HG02884 (cell line): ENCODE results near the gene TP53AIP1.
A peak's percentile ranks its signal among the peaks of the same experiment; 100 is the strongest.

Source experiments
- ATAC-seq: cut with Tn5 transposase; IDR thresholded peaks from one replicate; pipeline ENCODE4 v1.9.1; 2021; ENCODE audit warnings: mild to moderate bottlenecking, moderate library complexity; ENCODE audit not compliant: unreplicated experiment

TP53AIP1 gene

GRCh38 chr11:128942817-128943427 lies at the start of gene TP53AIP1:
TSS of gene TP53AIP1 (minus strand) at chr11:128942871. CDS start at chr11:128937818, 5,053 bp downstream.
- ATAC-seq, result no peak

DNA sequence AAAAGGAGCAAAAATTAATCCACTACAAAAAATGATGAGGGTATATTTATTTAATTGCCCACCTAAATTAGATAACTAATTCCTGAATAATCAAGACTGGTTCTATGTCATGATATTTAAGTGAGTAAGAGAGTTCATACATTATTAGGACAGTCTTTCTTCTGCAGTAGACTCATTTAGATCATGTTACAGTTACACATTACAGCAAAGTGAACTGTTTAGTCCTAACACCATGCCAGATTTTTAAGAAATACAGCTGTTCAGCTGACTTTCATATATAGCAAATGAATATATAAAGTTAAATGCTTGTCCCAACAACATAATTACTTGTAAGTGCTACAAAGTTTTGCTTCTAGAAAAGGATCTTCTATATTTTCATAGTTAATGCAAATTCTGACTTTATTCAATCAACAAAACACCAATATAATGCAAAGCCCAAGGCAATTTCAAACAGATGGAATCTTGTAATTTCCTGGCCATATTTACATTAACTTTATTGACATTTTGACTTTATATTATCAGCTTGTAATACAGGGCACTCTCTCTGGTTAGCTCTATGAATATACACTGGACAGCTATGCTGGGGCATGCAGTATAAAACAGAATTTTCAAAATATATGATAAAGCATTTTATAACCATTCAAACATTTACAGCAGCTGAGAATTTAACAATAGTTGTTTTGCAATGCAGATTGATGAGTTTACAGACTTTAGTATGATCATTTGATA lies 45.7 kb upstream of the TP53AIP1 start:
- no peak for ATAC-seq

DNA sequence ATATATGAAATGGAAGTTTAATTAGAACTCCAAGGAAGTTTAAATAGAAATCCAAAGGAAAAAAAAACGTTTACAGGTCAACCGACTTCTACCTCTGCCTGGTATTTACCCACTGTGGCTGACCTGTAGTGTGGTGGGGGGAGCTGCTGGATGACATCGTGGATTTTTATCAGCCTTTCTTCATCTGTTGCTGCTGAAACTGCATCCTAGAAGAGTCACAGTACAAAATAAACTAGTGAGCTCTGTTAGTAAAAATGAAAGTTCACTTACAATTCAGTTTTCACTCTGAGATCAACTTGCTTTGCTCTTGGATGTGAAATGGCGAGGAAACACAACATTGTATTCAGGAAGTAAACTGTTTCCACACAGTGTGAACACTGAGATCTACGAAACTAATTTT lies 43.2 kb upstream of the TP53AIP1 start:
- ATAC-seq, result no peak

DNA sequence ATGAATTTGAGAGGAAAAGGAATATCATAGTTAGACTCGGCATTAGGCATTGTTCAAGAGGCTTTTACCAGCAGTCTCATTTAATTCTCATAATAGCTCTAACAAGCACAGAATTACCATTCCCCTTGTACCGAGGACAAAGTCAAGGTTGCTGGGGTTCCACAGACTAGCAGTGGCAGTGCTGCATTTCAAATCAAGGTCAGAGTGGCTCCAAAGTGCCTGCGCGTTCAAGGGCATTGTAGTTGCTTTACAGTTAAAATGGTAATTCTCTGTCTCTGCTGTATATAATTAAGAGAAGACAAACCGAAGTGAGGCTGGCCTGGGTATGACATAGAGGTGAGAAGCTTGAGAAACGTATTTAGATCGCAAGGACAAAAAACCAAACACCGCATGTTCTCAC lies 40.4 kb upstream of the TP53AIP1 start:
- ATAC-seq, result no peak

- ATAC-seq, result no peak
Measured at GRCh38 chr11:128981254-128981653, 38.6 kb upstream of the TP53AIP1 start.

DNA sequence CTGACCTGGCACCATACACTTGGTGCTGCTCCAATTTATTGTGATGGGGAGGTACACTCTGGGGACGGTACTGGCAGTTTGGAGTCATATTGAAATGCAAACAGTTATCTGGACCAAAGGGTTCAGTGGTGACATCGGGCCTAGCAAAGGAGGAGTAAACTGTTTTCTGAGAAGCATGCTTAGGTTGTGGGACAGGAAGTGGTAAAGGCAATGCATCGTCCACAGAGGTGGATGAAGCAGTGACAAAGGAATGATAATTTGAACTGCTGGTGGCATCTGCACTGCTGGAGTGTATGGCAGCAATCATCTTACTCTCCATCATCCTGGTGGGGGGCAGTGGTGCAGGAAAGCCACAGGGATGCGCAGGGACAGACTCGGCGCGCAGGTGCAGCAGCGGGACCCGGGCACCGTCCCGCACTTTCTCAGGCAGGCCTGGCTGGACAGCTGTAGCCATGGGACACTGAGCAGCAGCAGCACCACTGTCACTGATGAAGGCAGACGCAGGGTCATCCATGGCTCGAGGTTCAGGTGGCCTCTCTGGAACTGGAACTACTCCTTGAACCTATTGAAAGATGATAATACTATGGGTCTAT lies 28.0 kb upstream of the TP53AIP1 start:
- no peak for ATAC-seq

- no peak for ATAC-seq
Measured at GRCh38 chr11:128968916-128969315, 26.2 kb upstream of the TP53AIP1 start.

GRCh38 chr11:128967578-128967977 lies 24.9 kb upstream of the TP53AIP1 start:
- ATAC-seq, result no peak

GRCh38 chr11:128965485-128965884 lies 22.8 kb upstream of the TP53AIP1 start:
- ATAC-seq, result peak; percentile 98

- no peak for ATAC-seq
Measured at GRCh38 chr11:128964463-128964930, 21.8 kb upstream of the TP53AIP1 start.

DNA sequence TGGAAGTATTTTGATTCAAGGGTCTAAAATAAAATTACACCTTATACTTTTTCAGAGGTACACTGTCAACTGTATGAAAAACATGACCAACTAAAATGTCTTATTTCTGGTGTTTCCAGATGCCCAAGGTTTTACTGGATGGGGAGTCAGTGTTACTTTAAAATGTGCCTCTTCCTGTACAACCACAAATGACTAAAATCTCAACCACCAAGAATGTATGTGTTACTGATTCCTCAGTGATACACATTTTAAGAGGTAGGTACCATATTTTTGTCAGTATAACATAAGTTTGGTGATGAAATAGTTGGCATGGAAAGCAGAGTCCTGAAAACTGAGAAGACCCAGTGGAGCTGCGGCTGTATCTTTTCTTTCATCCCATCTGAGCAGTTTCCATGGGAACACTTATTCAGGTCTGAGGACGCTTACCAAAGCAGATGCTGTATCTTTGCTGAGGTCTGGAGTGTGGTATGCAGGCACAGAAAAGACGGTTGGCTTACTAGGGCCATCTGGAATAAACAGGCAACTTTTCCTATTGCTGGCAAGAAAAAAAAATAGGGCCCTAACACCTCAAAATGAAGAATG lies 21.2 kb upstream of the TP53AIP1 start:
- no peak for ATAC-seq

GRCh38 chr11:128962896-128963295 lies 20.2 kb upstream of the TP53AIP1 start:
- ATAC-seq, result no peak

DNA sequence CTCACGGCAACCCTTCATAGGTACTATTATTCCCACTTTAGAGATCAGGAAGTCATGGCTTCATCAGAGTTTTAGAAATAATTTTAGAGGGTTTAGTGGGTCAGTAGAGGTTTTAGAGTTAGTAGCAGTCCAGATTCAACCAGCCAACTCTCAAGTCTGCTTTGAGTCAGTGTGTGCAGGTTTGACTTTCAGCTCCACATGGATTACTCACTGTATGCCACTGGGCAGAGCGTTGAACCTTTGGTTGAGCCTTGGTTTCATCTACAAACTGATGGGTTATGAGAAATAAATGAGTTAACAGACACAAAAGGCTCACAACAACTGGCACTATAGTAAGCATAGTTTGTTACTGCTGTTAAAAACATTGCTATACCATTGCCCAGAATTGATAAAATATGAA lies 19.0 kb upstream of the TP53AIP1 start:
- no peak for ATAC-seq

DNA sequence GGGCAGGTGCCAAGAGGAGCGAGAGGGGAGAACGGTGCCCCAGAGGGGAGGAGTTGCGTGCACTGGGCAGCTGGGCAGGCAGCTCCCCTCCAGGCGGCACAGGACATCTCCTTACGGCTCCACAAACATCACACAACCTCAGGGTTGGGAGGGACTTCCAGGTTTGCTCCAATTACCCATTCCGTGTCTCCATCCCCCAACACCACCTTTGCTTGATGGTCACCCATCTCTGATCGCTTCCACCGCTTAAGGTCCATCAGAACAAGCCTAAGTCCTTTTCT lies 14.5 kb upstream of the TP53AIP1 start:
- ATAC-seq, result no peak

GRCh38 chr11:128956401-128957201 lies 13.9 kb upstream of the TP53AIP1 start:
- ATAC-seq, result peak; percentile 71

DNA sequence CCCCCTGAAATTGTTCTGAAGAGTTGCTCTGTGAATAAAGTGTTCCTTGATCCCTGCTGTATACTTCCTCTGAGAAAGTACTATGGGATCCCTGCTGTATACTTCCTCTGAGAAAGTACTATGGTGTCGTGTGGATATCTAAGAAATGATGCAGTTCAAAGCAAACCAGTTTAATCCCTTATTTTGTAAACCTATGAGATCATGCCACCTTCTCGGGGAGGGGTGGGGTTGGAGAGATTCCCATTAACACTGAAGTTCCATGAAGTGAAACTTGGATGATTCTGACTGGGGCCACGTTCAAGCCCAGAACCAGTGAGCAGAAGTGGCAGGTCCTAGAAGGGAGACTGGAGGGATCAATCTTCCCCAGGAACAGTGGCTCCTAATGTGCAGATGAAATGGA lies 13.0 kb upstream of the TP53AIP1 start:
- ATAC-seq, result no peak

DNA sequence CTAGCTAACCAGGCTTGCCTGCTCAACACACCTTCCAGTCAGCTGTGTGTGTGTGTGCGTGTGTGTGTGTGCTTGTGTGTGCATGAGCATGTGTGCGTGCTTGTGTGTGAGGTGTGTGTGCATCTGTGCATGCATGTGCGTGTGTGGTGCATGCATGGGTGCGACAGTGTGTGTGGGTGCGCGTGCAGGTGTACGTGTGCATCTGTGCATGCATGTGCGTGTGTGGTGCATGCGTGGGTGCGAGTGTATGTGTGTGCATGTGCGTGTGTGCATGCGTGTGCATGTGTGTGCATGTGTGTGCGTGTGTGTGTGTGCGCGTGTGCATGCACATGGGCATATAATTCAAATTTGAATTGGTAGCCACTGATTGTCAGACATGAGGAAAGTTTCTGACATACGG lies 10.5 kb upstream of the TP53AIP1 start:
- no peak for ATAC-seq

GRCh38 chr11:128949791-128950454 lies 7.3 kb upstream of the TP53AIP1 start:
- ATAC-seq, result no peak

GRCh38 chr11:128948583-128948982 lies 5.9 kb upstream of the TP53AIP1 start:
- no peak for ATAC-seq

DNA sequence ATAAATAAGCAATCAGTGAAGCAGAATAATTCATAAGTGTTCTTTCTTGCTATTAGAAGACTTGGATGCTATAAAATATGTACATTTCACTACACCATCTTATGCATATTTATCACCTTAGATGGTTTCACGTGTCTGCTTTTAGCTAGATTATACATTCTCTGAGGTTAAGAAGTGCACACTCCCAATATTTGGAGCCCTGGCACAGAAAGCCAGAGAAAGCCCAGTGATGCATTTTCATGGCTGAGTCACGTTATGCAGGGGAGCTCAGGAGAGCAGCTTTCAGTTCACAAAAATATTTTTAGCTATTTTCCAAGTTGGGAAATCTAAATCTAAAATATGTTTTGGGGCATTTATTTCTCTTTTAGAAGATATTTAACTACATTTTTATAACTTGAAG lies 5.1 kb upstream of the TP53AIP1 start:
- no peak for ATAC-seq

DNA sequence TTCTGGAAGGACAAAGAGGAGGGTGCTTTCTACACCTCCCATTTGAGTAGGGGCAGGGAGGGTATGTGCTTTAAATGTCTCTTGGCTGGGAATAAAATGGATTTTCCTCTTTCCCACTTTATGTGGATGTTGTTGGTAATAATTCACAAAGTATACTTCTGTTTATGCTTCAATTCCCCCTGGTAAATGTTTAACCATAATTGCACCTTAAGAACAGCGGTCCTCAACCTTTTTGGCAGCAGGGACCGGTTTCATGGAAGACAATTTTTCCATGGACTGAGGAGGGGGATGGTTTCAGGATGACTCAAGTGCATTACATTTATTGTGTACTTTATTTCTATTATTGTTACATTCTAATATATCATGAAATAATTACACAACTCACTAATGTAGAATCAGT lies 4.0 kb upstream of the TP53AIP1 start:
- ATAC-seq, result no peak
